COLO668 (cell line): ENCODE measurements around the gene WASHC2A.
A peak's percentile ranks its signal among the peaks of the same experiment; 100 is the strongest.
"Not testable (repeated sequence)": the region's sequence is repeated elsewhere in the genome, so short reads cannot be mapped to it uniquely, and the experiment has no call there.

Experiments used
- DNase-seq: peaks from one replicate; lab custom pipeline; 2025; ENCODE audit not compliant: unreplicated experiment; lab: John Stamatoyannopoulos, UW

WASHC2A gene

DNA sequence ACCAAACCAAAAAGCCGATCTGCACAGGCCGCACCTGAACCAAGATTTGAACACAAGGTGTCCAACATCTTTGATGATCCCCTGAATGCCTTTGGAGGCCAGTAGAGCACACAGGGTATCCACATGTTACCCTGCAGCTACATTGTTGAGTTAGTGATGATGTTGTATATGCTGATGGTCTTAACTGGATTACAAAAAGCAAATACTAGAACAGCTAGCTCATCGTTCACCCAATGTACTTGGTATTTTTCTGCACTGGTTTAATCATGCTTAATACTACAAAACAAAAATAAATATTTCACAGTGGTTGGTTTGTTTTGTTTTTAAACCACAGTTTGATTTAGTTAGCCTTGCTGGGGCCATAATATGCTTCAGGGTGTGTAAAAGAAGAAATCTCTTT lies 65.1 kb downstream of the WASHC2A start:
- not testable (repeated sequence) for DNase-seq

DNA sequence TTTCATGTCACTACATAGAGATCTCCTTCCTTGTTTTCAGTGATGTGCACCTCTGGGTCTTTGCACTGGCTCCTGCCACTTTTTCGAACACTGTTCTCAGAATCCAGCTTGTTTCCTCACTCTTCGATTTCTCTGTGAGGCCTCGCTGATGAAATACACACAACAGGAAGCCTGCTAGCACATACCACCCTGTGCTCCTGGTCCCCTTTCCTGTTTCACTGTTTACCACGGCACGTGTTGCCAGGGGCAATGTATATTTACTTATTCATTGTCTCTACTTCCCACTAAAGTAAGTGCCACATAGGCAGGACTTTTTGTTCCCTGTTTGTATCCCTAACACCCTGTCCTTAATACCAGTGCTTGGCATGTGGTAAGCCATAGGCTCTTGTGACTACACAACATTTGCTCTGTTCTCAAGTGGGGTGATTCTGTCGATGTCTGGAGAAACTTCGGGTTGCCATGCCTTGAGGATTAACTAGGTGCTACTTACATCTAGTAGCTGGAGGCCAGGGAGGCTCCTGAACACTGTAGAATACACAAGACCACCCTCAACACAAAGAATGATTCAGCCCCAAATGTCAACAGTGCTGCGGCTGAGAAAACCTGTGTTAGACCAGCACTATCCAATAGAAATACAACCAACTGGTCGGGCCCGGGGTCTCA lies 75.9 kb downstream of the WASHC2A start:
- DNase-seq: peak; percentile 48

DNA sequence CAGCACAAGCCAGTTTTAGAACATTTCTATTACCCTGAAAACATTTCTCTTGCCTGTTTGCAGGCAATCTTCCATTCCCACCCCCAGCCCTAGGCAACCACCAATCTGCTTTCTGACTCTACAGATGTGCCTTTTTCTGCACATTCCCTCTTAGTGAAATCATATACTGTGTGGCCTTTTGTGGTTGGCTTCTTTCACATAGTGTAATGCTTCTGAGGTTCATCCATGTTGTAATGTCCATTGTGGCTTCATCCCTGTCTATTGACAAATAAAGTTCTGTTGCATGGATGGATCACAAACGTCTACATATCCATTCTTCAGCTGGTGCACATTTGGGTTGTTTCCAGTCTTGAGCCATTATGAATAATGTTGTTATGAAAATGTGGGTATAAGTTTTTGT lies 77.8 kb downstream of the WASHC2A start:
- not testable (repeated sequence) for DNase-seq

DNA sequence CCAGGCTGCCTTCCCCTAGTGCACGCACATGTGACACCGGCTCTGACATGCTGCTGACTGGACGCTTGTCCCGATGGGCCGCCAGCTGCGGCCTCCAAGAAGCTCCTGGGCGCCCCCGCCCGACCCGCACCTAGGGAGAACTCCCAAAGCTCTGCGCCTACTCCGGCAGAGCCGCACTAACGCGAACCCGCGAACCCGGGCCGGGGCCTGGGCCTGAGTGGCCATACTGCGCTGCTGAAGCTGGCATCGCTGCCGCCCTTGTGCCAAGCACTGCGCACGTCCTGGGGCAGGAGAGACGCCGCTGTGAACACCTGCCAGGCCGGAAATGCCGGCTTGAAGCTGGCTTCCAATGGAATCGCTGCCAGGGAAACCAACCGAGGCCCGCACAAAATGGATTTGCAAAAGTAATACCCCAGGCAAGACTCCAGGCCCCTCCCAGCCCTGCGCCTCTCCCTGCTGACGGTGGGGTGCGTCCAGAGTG lies 85.1 kb downstream of the WASHC2A start:
- DNase-seq: peak; percentile 4

DNA sequence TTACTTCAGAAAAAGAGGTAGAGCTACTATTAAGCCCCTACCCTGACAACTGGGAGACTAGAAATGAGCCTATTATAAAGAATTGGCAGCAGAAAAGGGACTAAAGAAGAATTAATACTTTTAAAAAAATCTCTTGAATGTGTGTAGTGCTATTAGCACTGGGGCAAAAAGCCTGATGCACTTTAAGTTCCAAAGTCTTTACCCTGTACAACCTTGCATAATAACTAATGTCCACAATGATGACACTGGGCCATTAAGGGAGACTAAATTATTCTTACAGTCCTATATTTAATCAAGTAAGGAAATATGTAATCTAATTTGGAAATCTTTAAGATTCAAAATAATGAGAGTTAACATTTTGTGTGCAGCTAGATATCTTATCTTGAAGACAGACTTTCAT lies 90.1 kb downstream of the WASHC2A start:
- not testable (repeated sequence) for DNase-seq

DNA sequence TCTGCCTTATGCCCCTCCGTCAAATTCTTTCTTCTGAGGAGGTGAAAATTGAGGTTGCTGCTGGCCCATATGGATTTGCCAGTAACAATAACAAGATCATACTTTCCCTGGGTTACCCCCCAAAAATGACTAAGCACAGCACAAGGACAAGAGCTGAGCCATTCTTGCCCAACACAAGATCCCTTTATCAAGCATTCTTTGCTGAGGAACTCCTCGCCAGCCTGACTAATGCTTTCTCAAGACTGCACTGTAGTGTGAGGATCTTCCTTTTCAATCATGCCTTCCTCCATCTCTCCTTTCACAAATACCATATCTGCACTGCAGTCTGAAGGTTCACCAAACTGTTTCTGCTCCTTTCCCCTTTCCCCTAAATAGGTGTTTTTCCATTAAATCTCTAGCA lies 92.1 kb downstream of the WASHC2A start:
- not testable (repeated sequence) for DNase-seq

DNA sequence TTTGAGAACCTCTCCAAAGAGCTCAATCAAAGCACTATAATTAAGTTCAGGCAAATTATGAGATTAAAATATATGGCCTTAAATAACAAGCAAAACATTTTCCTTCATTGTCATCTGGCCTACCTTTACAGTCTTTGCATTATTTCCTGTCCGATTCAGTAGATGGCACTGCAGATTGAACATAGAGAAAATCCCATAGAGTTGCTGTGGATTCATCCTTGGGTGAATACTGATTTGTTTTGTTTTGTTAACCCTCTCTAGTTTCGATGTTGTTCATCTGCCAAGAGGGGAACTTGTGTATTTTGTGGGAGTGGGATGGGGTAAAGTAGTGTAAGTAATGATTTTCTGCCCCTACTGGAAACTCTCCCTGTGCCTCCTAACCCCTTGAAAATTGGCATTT lies 97.3 kb downstream of the WASHC2A start:
- DNase-seq: not testable (repeated sequence)

DNA sequence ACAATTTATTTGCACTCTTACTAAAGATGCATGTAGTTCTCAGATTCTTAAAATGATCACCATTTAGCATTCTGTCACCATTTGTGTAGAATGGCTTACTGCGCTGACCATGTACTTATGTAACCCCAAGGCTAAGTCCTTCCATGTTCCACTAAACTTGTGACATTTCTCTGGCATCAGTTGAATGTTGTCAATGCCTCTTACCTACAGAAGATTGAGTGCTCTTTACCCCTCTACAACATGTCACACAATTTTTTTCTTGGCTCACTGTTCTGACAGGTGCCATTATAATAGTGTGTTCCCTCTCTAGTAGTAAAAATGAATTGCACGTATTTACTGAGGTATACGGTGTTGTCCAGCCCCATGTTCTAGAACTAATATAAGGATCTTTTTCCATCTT lies 100.1 kb downstream of the WASHC2A start:
- not testable (repeated sequence) for DNase-seq

DNA sequence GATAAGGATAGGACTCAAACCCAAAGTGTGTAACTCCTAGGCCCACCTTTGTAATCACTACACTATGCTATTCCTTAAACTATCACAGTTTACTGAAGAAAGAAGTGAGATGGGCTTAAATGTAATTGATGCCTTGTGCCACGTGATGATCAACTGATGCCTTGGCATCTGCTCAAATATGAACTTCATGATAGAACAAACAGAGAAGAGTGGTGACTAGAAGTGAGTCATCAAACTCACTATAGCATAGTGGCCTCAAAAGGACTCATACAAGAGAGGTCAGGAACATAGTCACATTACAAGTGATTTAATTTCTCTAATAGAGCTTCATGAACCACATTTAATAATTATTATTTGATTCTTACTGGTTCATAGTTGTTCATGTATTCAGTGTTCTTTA lies 101.8 kb downstream of the WASHC2A start:
- DNase-seq: not testable (repeated sequence)

DNA sequence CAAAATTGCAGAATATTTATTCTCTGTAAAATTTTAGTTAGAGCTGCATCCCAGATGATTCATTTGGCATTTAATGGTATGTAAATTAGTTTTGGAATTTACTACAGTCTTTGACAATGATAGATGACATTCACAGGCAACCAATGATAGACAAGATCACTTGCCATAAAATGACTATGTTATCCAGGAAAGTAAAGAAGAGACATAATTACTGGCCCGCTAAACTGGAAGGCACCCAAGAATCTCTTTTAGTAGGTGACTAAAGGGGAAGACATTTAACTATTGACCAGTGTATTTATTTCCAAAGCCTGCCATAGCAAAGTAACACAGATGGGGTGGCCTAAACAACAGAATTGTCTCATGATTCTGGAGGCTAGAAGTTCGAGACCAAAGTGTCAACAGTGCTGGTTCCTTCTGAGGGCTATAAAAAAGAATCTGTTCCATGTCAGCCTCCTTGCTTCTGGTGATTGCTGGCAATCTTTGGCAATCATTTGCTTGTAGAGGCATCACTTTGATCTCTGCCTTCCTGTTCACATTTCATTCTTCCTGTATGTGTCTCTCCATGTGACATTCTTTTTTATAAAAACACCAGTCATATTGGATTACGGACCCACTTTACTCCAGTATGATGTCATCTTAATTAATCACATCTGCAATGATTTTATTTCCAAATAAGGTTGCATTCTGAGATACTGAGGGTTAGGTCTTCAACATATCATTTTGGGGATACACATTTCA lies 107.2 kb downstream of the WASHC2A start:
- DNase-seq: not testable (repeated sequence)
